ENCODE measurements around the gene PER1. TPM values are rescaled to one million over a fixed set of nuclear protein-coding genes. Genes with fewer than 3 reads are reported as not detected.
"Not testable (repeated sequence)": the region's sequence is repeated elsewhere in the genome, so short reads cannot be mapped to it uniquely, and the experiment has no call there.

The PER1 gene
- total RNA-seq, 1 experiment from 2014 or later, result 47.1 TPM

- intact Hi-C loops (cut with micrococcal nuclease; ENCODE audit: unreplicated experiment), result no loop called here
- Histone ChIP-seq H3K36me3 (ENCODE audit: insufficient read depth, low read length, poor library complexity, severe bottlenecking) (no peaks in the 10 kb centered on the region), H3K27me3 (replicated peaks; ENCODE audit: insufficient read depth, low read depth, low read length, poor library complexity) (no peaks in the 10 kb centered on the region), H3K4me3 (ENCODE audit: low read depth, low read length, poor library complexity, severe bottlenecking) (peak overlapping the region; percentile 57), H3K9me3 (ENCODE audit: low read depth, low read length, poor library complexity, severe bottlenecking) (no peaks in the 10 kb centered on the region), H3K4me1 (ENCODE audit: insufficient read depth, low read length, poor library complexity, severe bottlenecking) (peaks cover 18% of the 10 kb centered on the region), H3K27ac (ENCODE audit: low read depth, low read length, poor library complexity, severe bottlenecking) (peak overlapping the region; percentile 70)
- CTCF ChIA-PET, result interaction anchor here (0.5 kb wide), 1 partner anchor 516 kb away, joined by 6 read pairs; no protein-coding TSS in a partner anchor
- POLR2A ChIA-PET (ENCODE audit: low non-redundant PET), result interaction anchor here (0.5 kb wide), 1 partner anchor 56 kb away, joined by 3 read pairs; no protein-coding TSS in a partner anchor
- DNase-seq (ENCODE audit: low spot score), result no peak
- TF ChIP-seq EZH2 (IDR thresholded peaks at IDR 0.05; ENCODE audit: borderline replicate concordance, low read depth, low read length, poor library complexity, severe bottlenecking), result no peak
- TF ChIP-seq CTCF (conservative IDR thresholded peaks at IDR 0.05; ENCODE audit: low read depth, low read length), result no peak
- BruUV-seq (replicated peaks), result no TSS peak
These were observed 23.6 kb upstream of the PER1 start for GRCh38 chr17:8175795-8176196.

- no TSS peak for BruUV-seq (replicated peaks)
- intact Hi-C loops (cut with micrococcal nuclease; ENCODE audit: unreplicated experiment), result loop anchor here (1.0 kb wide), 1 partner anchor 20 kb away; no protein-coding TSS in a partner anchor
- TF ChIP-seq EZH2 (IDR thresholded peaks at IDR 0.05; ENCODE audit: borderline replicate concordance, low read depth, low read length, poor library complexity, severe bottlenecking) (no peak), CTCF (conservative IDR thresholded peaks at IDR 0.05; ENCODE audit: low read depth, low read length) (no peak)
- H3K4me3 ChIP-seq (ENCODE audit: low read depth, low read length, poor library complexity, severe bottlenecking), result peak overlapping the region; percentile 44
- no peaks in the 10 kb centered on the region for H3K9me3 ChIP-seq (ENCODE audit: low read depth, low read length, poor library complexity, severe bottlenecking)
- ChIA-PET POLR2A (ENCODE audit: low non-redundant PET) (interaction anchor here (0.6 to 1.2 kb wide), 4 partner anchors 10 to 619 kb away, joined by 3 to 12 read pairs (median 4); no protein-coding TSS in a partner anchor), CTCF (interaction anchor here (1.0 kb wide), 2 partner anchors 15 to 55 kb away, joined by 3 to 4 read pairs; no protein-coding TSS in a partner anchor)
- H3K27ac ChIP-seq (ENCODE audit: low read depth, low read length, poor library complexity, severe bottlenecking), result peak overlapping the region; percentile 98
- no peaks in the 10 kb centered on the region for H3K36me3 ChIP-seq (ENCODE audit: insufficient read depth, low read length, poor library complexity, severe bottlenecking)
- peaks cover 18% of the 10 kb centered on the region for H3K4me1 ChIP-seq (ENCODE audit: insufficient read depth, low read length, poor library complexity, severe bottlenecking)
- DNase-seq (ENCODE audit: low spot score), result no peak
- H3K27me3 ChIP-seq (replicated peaks; ENCODE audit: insufficient read depth, low read depth, low read length, poor library complexity), result no peaks in the 10 kb centered on the region
These were observed 21.7 kb upstream of the PER1 start for GRCh38 chr17:8173871-8174322.

DNA sequence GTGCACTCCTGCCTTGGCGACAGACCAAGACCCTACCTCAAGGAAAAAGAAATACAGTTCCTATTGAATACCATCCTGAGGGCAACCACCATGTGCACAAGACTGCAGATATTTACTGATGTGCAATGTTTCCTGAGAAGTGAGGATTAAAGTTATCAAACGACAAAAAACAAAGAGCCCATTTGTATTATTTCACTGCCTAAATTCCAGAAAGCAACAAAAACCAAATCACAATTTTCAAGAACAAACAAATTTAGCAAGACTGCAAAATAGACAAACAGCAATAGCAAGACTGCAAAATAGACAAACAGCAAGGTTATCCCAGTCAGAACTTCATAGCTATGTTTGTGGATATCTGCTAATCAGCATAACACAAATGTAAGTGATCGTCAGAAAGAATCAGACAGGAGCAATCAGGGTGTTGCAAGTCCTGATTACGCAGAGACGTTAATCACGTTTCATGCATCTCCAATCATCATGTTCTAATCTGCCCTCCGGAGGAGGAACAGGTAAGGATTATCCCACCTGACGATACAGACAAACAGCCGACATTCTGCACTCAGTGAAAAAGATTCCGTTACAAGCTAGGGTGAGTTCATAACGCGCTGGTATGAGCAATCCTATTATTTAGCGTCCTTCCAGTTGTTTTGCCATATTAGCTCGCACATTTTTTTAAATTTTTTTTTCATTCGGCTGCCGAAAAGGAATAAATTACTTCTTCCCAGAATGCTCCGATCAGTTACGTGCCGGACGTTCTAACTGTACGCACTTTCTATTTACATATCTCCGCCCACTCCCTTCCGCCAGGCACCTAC, 21.1 kb upstream of the PER1 start:
- no peak for TF ChIP-seq EZH2 (IDR thresholded peaks at IDR 0.05; ENCODE audit: borderline replicate concordance, low read depth, low read length, poor library complexity, severe bottlenecking)
- TF ChIP-seq CTCF (conservative IDR thresholded peaks at IDR 0.05; ENCODE audit: low read depth, low read length), result no peak
- peak overlapping the region; percentile 98 for H3K27ac ChIP-seq (ENCODE audit: low read depth, low read length, poor library complexity, severe bottlenecking)
- H3K4me1 ChIP-seq (ENCODE audit: insufficient read depth, low read length, poor library complexity, severe bottlenecking), result peaks cover 18% of the 10 kb centered on the region
- peak; percentile 96 for DNase-seq (ENCODE audit: low spot score)
- H3K9me3 ChIP-seq (ENCODE audit: low read depth, low read length, poor library complexity, severe bottlenecking), result no peaks in the 10 kb centered on the region
- ChIA-PET POLR2A (ENCODE audit: low non-redundant PET) (interaction anchor here (0.6 to 1.2 kb wide), 10 partner anchors 9 to 619 kb away, joined by 3 to 12 read pairs (median 6); partner anchors contain the start of genes BORCS6 and PER1), CTCF (interaction anchor here (1.0 kb wide), 2 partner anchors 15 to 54 kb away, joined by 3 to 4 read pairs; no protein-coding TSS in a partner anchor)
- TSS peak; percentile 98 for BruUV-seq (replicated peaks)
- intact Hi-C loops (cut with micrococcal nuclease; ENCODE audit: unreplicated experiment), result loop anchor here (1.0 kb wide), 1 partner anchor 19 kb away; no protein-coding TSS in a partner anchor
- no peaks in the 10 kb centered on the region for H3K36me3 ChIP-seq (ENCODE audit: insufficient read depth, low read length, poor library complexity, severe bottlenecking)
- no peaks in the 10 kb centered on the region for H3K27me3 ChIP-seq (replicated peaks; ENCODE audit: insufficient read depth, low read depth, low read length, poor library complexity)
- H3K4me3 ChIP-seq (ENCODE audit: low read depth, low read length, poor library complexity, severe bottlenecking), result peak overlapping the region; percentile 44

GRCh38 chr17:8170186-8170585, 18.0 kb upstream of the PER1 start:
- H3K27me3 ChIP-seq (replicated peaks; ENCODE audit: insufficient read depth, low read depth, low read length, poor library complexity); intact Hi-C loops (cut with micrococcal nuclease; ENCODE audit: unreplicated experiment); H3K4me3 ChIP-seq (ENCODE audit: low read depth, low read length, poor library complexity, severe bottlenecking); BruUV-seq (replicated peaks); DNase-seq (ENCODE audit: low spot score); H3K9me3 ChIP-seq (ENCODE audit: low read depth, low read length, poor library complexity, severe bottlenecking); CTCF ChIA-PET; H3K27ac ChIP-seq (ENCODE audit: low read depth, low read length, poor library complexity, severe bottlenecking); H3K36me3 ChIP-seq (ENCODE audit: insufficient read depth, low read length, poor library complexity, severe bottlenecking); POLR2A ChIA-PET (ENCODE audit: low non-redundant PET): not testable (repeated sequence)
- H3K4me1 ChIP-seq (ENCODE audit: insufficient read depth, low read length, poor library complexity, severe bottlenecking), result peaks cover 14% of the 10 kb centered on the region

Measured in A673 (cell line).